ENCODE data around the gene CLDN2.
"Not testable (repeated sequence)": the region's sequence is repeated elsewhere in the genome, so short reads cannot be mapped to it uniquely, and the experiment has no call there.

The CLDN2 gene

DNA sequence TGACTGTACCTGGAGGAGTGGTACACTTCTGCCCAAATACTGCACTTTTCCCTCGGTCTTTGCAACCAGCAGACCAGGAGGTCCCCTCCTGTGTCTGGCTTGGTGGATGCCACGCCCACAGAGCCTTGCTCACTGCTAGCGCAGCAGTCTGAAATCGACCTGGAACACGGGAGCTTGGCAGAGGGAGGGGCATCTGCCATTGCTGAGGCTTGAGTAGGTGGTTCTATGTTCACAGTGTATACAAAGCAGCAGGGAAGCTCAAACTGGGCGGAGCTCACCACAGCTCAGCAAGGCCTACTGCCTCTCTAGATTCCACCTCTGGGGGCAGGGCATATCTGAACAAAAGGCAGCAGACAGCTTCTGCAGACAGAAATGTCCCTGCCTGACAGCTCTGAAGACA lies 46.3 kb downstream of the CLDN2 start:
- not testable (repeated sequence) for DNase-seq

DNA sequence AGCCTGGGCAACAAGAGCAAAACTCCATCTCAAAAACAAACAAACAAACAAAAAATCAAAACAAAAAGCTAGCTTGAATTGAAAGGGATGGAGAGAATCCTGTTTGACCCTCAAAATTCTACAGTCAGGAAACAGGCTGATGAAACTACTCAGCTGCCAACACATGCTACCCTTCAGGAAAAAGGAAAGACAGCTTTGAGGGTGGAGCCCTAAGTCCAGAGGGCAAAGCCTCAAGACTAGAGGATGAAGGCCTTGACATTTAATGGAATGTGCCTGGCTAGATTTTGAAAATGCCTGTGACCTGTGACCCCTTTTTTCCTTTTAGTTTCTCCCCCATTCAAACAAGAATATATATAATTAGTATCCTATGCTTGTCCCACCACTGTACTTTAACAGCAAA lies 52.7 kb downstream of the CLDN2 start:
- DNase-seq = no peak

DNA sequence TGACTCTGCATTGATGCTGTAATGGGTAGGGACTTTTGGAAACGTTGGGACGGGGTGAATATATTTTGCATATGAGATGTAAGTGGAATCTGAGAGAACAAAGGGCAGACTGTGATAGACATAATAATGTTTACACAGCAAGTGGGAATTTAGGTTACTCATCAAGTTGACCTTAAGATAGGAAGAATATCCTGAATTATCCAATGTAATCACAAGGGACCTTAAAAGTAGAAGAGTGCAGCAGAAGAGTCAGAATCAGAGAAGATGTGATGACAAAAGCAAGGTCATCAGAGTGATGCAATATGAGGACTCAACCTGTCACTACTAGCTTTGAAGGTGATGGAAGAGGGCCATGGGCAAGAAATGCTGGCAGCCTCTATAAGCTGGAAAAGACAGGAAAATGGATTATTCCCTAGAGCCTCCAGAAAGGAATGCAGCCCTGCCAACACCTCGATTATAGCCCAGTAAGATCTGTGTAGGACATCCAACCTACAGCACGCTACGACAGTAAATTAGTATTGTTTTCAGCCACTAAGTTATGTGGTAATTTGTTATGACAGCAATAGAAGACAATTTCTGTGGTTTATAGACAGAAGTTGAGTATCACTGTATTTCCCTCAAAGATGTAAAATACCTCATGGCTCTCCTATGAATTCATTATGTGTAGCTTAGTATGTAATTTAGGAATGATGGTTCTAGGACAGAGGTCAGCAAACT lies 53.4 kb downstream of the CLDN2 start:
- DNase-seq = no peak

DNA sequence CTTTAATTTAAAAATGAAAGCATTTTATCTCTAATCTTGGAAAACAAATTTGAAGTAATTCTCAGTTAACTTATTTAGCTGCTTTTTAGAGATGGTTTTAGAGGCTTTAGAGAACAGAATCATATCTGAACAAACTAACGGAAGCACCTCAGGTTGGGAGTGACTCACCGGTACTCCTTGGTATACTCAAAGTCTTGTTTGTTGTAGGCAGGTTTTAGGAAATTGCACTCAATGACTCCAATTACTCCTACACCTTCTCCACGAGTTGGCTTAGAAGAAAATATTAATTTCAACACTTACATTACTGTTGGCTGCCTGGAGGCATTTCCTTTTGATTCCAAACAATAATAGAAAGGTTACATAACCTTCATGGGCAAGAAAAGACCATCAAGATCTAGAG lies 56.2 kb downstream of the CLDN2 start:
- no peak for DNase-seq

Measured in hematopoietic multipotent progenitor cell treated with erythropoietin and hydrocortisone succinate and interleukin-3 and kit ligand, for 8 days (in vitro differentiated cells).